KMS-11 (cell line): ENCODE measurements around the gene KDR.

Experiments used
- H2AFZ ChIP-seq: fragments of 200-600 bp; sonication (generic); 2 replicates; pipeline ENCODE4 v1.6.1; 2016; ENCODE audit warnings: antibody characterized with exemption, mixed run types, low read depth
- H3K27ac ChIP-seq: fragments of 200-600 bp; sonication (generic); 2 replicates; pipeline ENCODE4 v1.6.1; 2016; ENCODE audit warnings: mild to moderate bottlenecking, mixed run types
- H3K27me3 ChIP-seq: fragments of 200-600 bp; sonication (generic); 2 replicates; pipeline ENCODE4 v1.6.1; 2017; ENCODE audit warnings: mild to moderate bottlenecking, low read depth, mixed run types, moderate library complexity; ENCODE audit not compliant: insufficient read depth
- H3K36me3 ChIP-seq: fragments of 200-600 bp; sonication (generic); 2 replicates; pipeline ENCODE4 v1.6.1; 2017; ENCODE audit warnings: mild to moderate bottlenecking, mixed run types; ENCODE audit not compliant: insufficient read depth
- H3K4me1 ChIP-seq: fragments of 200-600 bp; sonication (generic); 2 replicates; pipeline ENCODE4 v1.6.1; 2016; ENCODE audit warnings: mild to moderate bottlenecking, low read depth, mixed run types; ENCODE audit not compliant: poor library complexity, severe bottlenecking
- H3K4me2 ChIP-seq: fragments of 200-600 bp; sonication (generic); 2 replicates; pipeline ENCODE4 v1.7.0; 2016; ENCODE audit warnings: mild to moderate bottlenecking, mixed run types
- H3K4me3 ChIP-seq: fragments of 200-600 bp; sonication (generic); IDR thresholded peaks from 2 replicates; pipeline ENCODE4 v1.6.1; 2017; ENCODE audit warnings: low read depth, low read length, mixed read lengths; ENCODE audit not compliant: insufficient read depth
- H3K79me2 ChIP-seq: fragments of 200-600 bp; sonication (generic); 2 replicates; pipeline ENCODE4 v1.6.1; 2016; ENCODE audit warnings: low read depth, mixed run types; ENCODE audit not compliant: insufficient read depth
- H3K9ac ChIP-seq: fragments of 200-600 bp; sonication (generic); 2 replicates; pipeline ENCODE4 v1.6.1; 2016; ENCODE audit warnings: mild to moderate bottlenecking, mixed run types
- H4K20me1 ChIP-seq: fragments of 200-600 bp; sonication (generic); 2 replicates; pipeline ENCODE4 v1.6.1; 2016; ENCODE audit warnings: mild to moderate bottlenecking, mixed run types; ENCODE audit not compliant: insufficient read depth
- CTCF ChIP-seq: fragments of 200-600 bp; sonication (generic); conservative IDR thresholded peaks from 2 replicates; pipeline ENCODE4 v1.6.1; 2017; ENCODE audit warnings: low read depth, mild to moderate bottlenecking, antibody characterized with exemption, low read length, moderate library complexity, mixed read lengths

KDR gene

GRCh38 chr4:55030589-55030988 lies 94.8 kb downstream of the KDR start:
- Histone ChIP-seq H3K4me3 (no peak overlapping the region), H3K4me2 (no peak overlapping the region), H3K79me2 (no peaks in the 10 kb centered on the region), H4K20me1 (no peaks in the 10 kb centered on the region), H3K4me1 (no peaks in the 10 kb centered on the region), H3K27ac (no peak overlapping the region), H3K9ac (no peak overlapping the region), H3K36me3 (no peaks in the 10 kb centered on the region), H3K27me3 (no peaks in the 10 kb centered on the region), H2AFZ (no peak overlapping the region)
- no peak for TF ChIP-seq CTCF

GRCh38 chr4:55029821-55030503 lies 95.4 kb downstream of the KDR start:
- no peak overlapping the region for H3K4me3 ChIP-seq
- TF ChIP-seq CTCF = no peak
- no peaks in the 10 kb centered on the region for H4K20me1 ChIP-seq

GRCh38 chr4:55029321-55029720 lies 96.1 kb downstream of the KDR start:
- TF ChIP-seq CTCF = no peak
- Histone ChIP-seq H3K36me3 (no peaks in the 10 kb centered on the region), H3K79me2 (no peaks in the 10 kb centered on the region), H3K9ac (no peak overlapping the region), H2AFZ (no peak overlapping the region), H3K27ac (no peak overlapping the region), H3K4me1 (no peaks in the 10 kb centered on the region), H3K4me2 (no peak overlapping the region), H4K20me1 (no peaks in the 10 kb centered on the region), H3K4me3 (no peak overlapping the region), H3K27me3 (no peaks in the 10 kb centered on the region)

More at GRCh38 chr4:55029821-55030503, 95.4 kb downstream of the KDR start:
- no peaks in the 10 kb centered on the region for H3K36me3 ChIP-seq
- H3K4me1 ChIP-seq = no peaks in the 10 kb centered on the region
- no peak overlapping the region for H3K4me2 ChIP-seq
- no peaks in the 10 kb centered on the region for H3K79me2 ChIP-seq
- H2AFZ ChIP-seq = no peak overlapping the region
- H3K9ac ChIP-seq = no peak overlapping the region
- no peak overlapping the region for H3K27ac ChIP-seq
- H3K27me3 ChIP-seq = no peaks in the 10 kb centered on the region
